Dedifferentiated amniotic fluid mesenchymal stem cell (primary cell): ENCODE measurements around the gene TOMM20.
"Not testable (repeated sequence)": the region's sequence is repeated elsewhere in the genome, so short reads cannot be mapped to it uniquely, and the experiment has no call there.

ENCODE experiments used
- DNase-seq: peaks from one replicate; pipeline ENCODE4 v3.0.0-alpha.2; 2016; ENCODE audit errors: extremely low spot score

Gene TOMM20

DNA sequence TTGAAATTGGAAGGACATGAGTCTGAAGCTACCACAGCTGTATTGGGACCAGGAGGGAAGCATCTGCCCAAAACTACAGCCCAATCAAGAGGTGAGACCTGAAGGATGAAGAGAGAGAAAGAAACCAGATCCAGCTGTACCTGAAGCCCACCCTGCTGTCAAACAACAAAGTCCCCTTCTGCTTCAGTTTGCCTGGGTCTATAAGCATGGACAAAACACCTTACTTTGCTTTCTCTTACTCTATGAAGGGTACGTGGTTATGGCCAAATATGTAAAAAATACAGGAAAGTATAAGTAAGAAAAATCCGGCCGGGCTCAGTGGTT lies 26.4 kb downstream of the TOMM20 start:
- DNase-seq: no peak

DNA sequence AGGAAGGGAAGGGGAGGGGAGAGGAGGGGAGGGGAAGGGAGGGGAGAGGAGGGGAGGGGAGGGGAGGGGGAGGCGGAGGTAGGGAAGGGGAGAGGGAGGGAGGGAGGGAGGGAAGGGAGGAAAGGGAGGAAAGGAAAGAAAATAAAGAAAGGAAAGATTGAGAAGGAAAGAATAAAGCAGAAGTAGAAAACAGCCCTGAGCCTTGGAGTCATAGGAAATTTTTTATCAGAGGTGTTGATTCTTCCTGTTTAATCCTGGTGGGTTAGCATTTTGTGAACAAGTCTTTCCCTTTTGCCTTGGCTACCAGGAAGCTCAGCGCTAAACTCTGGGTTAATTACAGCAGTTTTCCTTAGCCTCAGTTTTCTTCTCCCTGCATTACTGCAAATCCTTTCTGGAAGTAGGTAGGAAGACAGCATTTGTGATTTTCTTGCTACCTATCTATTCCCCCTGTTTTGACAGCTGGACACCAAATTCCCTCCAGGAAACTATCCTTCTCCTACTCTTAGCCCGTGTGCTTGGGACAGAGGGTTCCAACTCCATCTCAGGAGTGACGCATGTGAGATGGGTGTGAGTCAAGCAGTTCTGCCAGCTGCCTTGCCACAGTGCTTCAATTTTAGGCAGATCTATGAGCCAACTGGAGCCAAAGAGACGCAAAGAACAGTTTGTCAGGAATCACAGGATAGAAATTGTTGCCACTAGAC lies 26.9 kb downstream of the TOMM20 start:
- DNase-seq: no peak

DNA sequence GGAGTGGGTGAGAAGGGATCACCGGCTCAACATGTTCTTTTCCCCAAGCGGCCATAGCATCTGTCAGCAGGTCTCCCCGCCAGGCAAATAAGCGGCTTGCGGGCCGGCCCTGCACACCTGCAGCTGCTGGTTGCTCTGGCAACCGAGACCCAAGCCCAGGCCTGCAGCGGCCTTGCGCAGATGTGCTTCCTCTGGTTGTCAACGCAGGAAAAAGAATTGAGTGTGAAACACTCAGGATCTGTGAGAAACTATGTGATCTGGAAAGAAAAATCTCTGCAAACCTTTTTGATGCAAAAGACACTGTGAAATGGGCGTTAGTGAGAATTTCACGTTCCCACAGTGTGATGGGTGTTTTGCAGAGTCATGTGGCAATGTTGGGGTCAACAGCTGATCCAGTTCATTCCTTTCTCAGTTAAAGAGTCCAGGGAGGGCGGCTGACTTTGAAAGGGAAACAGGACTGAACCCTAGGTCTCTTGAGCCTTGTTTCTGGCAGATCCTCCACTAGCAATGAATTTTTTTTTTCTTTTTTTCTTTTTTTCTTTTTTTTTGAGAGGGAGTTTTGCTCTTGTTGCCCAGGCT lies 28.4 kb downstream of the TOMM20 start:
- no peak for DNase-seq

DNA sequence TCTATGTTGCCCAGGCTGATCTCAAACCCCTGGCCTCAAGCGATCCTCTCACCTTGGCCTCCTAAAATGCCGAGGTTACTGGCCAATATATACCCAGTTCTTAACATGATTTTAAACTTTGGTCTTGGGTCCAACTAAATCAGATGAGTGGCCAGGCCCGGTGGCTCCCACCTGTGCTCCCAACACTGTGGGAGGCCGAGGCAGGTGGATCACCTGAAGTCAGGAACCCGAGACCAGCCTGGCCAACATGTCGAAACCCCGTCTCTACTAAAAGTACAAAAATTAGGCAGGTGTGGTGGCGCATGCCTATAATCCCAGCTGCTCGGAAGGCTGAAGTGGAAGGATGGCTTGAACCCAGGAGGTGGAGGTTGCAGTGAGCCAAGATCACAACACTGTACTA lies 29.6 kb downstream of the TOMM20 start:
- no peak for DNase-seq

DNA sequence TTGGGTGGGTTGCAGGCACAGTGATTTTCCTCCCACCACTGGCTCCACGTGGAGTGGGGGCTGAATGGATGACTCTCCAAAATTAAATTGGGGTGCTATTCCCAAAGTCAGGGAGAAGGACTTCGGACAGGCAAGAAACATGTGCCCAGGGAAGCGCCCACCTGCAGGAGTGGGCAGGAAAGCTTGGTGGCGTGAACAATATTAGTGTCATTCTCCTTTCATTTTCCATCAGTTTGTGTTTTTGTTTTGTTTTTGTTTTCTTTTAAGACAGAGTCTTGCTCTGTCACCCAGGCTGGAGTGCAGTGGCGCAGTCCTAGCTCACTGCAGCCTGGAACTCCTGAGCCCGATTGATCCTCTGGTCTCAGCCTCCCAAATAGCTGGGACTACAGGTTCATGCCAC lies 30.1 kb downstream of the TOMM20 start:
- no peak for DNase-seq

DNA sequence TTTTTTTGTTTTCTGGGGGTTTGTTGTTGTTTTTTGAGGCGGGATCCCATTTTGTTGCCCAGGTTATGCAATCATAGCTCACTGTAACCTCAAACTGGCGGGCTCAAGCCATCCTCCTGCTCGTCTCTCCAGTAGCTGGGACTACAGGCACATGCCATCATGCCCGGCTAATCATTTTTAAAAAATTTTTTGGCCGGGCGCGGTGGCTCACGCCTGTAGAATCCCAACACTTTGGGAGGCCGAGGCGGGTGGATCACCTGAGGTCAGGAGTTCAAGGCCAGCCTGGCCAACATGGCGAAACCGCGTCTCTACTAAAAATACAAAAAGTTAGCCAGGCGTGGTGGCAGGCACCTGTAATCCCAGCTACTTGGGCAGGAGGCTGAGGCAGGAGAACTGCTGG lies 31.1 kb downstream of the TOMM20 start:
- not testable (repeated sequence) for DNase-seq

DNA sequence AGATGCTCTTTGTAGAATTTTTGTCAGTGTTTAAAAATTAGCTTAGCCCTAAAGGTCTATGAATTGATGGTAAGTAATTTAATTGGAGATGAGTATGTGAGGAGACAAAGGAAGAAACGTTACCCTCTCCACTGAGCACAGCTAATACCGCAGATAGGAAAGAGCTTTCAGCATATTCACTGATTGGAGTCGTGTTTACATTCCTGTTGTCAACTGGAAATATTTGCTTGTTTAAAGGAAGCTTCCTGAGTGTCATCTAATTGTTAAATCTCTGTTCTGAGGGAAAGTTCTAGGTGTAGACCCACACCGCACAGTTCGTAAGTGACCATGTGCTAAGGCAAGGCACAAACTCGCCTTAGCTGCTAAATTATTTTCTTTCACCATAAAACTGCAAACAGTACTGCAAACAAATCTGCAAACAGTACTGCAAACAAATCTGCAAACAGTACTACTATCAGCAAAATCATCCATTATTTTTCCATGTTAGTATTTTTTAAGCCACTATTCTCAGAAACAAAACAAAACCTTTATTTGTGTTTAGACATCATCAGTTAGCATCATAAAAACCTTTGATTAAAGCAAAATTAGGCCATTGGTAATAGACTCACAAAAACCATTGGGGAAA lies 32.6 kb downstream of the TOMM20 start:
- no peak for DNase-seq

DNA sequence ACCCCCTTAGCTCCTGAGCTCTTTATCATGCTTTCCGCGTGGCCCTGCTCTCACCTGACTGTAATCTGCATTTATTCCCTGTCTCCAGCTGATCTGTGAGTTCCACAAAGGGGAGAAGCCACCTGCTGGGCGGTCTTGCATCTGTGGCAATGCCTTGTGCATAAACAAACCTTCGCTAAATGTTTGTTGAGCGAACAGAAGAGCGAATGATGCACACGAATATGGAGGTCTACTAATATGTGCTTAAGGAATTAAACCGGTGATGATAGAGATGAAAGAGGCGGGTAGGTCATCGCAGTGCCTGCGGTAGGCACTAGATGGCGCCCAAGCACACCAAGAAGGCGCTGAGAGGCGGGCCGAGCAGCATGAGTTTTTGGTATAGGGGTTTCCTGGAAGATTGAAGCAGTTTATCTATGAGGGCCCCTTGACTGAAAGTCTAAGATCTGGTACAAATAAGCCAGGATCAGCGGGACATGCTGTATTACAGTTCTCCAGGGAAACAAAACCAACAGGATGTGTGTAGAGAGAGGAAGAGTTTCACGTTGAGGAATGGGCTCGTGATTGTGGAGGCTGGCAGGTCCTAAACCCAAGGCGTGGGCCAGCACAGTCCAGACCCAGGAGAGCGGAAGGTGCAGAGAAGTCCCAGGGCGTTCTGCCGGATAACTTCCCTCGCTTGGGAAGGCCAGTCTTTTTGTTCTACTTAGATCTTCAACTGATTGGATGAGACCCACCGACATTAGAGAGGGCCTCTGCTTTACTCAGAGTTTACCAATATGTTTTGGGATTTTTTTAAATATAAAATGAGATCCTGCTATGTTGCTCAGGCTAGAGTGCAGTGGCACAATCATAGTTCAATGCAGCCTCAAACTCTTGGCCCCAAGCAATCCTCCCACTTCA lies 34.7 kb downstream of the TOMM20 start:
- DNase-seq: peak; percentile 55

DNA sequence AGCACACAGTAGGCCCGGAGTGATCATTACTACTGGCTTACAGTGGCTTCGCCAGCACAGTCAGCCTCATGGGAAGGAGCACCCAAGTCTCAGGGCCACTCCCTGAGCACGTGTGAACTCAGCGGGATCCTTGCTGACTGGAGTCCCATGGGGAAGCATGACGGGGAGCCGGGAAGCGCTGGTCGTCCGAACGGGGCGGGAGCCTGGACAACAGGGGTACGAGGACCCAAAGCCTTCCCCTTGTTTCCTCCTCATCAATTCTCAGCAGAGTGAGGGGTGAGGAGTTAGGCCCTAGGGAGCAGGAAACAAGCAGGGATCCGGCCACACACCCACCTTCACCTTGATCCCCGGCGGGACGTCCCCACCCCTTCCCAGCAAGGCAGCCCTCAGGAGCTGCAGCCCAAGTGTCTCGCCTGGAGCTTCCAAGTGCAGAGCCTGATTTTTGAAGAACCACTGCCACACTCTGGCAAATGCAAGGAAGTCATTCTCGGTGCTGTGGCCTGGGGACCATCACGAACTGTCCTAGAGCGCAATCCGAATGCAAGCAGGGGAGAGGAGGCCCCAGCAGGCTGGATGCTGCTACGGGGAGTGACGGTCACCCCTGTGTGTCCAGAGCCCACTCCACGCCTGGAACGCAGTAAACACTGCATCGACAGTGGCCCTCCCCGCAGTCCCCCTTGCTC lies 35.5 kb downstream of the TOMM20 start:
- peak; percentile 25 for DNase-seq

DNA sequence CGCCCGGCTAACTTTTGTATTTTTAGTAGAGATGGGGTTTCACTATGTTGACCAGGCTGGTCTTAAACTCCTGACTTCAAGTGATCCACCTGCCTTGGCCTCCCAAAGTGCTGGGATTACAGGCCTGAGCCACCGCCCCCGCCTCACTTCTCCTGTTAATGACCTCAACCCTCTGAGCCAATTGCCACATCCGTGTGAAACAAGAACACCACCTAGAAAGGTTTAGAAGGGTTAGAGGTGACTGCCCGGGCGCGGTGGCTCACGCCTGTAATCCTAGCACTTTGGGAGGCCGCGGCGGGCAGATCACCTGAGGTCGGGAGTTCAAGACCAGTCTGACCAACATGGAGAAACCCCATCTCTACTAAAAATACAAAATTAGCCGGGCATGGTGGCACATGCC lies 36.2 kb downstream of the TOMM20 start:
- DNase-seq: not testable (repeated sequence)

DNA sequence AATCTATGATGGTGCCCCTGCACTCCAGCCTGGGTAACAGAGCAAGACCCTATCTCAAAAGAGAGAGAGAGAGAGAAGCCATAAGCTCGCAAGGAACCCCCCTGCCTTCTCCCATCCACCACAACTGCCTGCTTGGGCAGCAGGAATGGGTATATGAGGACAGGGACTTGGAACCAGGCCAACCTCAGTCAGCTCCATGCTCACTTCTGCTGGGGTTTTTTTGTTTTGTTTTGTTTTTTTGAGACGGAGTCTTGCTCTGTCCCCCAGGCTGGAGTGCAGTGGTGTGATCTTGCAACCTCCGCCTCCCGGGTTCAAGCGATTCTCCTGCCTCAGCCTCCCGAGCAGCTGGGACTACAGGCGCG lies 36.6 kb downstream of the TOMM20 start:
- DNase-seq: not testable (repeated sequence)

DNA sequence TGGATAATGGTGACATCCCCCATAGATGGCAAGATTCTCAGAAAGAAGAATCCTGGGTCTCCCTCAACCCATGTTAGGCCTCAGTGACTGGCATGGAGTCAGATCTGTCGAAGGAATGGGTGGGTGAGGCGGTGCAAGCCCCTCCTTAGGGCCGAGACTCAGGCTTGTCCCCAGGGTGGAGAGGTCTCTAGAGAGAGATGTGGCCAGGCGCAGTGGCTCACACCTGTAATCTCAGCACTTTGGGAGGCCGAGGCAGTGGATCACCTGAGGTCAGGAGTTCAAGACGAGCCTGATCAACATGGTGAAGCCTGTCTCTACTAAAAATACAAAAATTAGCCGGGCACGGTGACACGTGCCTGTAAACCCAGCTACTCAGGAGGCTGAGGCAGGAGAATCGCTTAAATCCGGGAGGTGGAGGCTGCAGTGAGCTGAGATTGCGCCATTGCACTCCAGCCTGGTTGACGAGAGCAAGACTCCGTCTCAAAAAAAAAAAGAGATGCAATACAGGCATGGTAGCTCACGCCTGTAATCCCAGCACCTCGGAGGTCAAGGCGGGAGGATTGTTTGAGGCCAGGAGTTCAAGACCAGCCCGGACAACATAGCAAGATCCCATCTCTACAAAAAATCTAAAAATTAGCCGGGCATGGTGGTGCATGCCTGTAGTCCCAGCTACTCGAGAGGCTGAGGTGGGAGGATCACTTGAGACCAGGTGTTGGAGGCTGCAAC lies 37.2 kb downstream of the TOMM20 start:
- not testable (repeated sequence) for DNase-seq

DNA sequence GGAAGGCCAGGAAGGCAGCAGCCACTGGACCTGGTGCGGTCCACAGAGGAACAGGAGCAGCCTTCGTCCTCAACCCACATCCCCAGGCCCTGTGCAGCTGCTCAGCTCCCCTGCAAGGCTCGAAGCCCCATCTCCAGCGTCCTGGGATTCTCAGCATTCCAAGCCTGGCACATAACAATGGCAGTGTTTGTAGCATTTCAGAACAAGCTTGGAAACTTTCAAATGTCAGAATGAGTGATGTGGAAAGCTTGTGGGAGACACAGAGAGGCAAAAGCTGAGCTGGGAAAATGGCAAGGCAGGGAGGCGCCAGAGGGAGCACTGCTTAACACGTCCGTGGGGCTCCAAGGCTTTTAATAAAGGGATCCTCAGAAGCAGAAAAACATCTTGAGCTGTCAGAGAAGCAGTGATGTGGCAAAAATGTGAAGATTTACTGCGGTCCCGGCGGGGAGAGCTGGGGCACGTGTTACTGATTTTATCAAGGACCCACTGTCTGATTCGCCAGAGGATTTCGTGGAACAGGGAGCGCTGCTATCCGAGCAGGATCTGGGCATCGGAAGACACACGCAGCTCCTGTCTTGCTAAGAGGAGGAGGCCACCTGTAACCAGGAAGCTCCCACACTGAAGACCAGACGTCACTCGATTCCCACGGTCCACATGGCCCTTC lies 38.1 kb downstream of the TOMM20 start:
- DNase-seq: no peak

DNA sequence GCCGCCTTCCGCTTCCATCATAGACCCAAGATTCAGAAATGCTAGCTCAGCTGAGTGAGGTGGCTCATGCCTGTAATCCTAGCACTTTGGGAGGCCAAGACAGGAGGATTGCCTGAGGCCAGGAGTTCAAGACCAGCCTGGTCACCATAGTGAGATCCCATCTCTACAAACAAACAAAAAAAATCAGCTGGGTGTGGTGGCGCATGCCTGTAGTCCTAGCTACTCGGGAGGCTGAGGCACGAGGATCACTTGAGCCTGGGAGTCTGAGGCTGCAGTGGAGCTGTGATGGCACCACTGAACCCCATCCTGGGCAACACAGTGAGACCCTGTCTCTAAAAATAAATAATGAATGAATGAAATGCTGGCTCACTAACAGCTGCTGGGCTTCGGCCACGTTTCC lies 39.7 kb downstream of the TOMM20 start:
- DNase-seq: no peak

DNA sequence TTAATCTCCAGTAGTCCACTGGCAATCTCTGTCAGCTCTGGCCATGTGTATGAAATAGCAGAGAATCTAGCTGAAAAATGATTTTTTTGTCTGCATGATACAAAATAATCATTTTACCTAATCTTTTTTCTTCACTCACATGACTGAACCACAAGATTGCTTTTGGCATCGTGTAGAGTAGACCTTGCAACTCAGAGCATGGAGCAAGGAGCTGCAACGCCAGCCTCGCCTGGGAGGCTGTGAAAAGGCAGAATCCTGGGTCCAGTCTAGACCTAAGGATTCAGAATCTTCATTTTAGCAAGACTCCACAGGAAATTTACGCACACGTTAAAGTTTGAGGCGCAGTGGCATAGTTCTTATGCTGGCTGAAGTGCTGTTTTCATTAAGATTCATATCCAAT lies 40.2 kb downstream of the TOMM20 start:
- DNase-seq: no peak

DNA sequence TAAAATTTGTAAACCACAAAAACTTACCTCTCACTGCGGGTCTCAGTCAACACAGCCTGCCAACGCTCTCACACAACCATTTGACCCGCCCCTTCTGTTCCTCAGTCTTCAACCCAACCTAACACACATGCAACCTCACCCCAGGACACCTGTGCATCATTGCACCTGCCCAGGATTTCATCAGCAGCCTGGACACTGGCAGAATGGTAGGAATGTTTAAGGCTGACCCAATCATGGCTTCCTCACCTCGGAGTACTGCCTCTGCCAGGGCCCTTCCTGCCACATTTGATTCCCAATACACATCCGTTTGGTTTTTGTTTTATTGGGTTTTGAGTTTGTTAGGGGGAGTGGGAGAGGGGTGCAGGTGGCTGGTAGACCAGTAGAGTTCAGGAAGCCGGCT lies 40.7 kb downstream of the TOMM20 start:
- no peak for DNase-seq

DNA sequence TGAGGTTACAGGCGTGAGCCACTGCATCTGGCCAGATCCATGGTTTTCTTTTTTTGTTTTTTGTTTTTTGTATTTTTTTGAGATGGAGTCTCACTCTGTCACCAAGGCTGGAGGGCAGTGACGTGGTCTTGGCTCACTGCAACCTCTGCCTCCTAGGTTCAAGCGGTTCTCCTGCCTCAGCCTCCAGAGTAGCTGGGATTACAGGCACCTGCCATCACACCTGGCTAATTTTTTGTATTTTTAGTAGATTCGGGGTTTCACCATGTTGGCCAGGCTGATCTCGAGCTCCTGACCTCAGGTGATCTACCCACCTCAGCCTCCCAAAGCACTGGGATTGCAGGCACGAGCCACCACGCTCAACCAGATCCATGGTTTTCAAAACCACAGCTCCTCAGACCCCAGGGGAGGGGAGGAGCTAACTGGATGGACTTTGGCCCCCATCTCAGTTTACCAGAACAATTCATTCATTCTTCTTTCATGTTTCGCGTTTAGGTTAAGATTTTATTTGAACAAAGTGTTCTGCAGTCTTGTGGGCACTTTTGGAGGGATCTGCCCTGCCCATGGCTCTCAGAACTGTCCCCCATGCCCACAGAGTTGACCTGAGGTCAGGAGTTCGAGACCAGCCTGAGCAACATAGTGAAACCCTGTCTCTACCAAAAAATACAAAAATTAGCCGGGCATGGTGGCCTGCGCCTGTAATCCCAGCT lies 43.1 kb downstream of the TOMM20 start:
- DNase-seq: not testable (repeated sequence)

DNA sequence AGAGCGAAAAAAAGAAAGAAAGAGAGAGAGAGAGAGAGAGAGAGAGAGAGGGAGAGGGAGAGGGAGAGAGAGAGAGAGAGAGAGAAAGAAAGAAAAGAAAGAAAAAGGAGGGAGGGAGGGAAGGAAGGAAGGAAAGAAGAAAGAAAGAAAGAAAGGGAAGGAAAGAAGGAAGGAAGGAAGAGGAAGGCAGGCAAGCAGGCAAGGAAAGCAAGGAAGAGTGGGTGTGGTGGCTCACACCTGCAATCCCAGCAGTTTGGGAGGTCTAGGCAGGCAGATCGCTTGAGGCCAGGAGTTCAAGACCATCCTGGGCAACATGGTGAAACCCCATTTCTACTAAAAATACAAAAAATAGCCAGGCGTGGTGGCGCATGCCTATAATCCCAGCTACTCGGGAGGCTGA lies 47.8 kb downstream of the TOMM20 start:
- DNase-seq: not testable (repeated sequence)

DNA sequence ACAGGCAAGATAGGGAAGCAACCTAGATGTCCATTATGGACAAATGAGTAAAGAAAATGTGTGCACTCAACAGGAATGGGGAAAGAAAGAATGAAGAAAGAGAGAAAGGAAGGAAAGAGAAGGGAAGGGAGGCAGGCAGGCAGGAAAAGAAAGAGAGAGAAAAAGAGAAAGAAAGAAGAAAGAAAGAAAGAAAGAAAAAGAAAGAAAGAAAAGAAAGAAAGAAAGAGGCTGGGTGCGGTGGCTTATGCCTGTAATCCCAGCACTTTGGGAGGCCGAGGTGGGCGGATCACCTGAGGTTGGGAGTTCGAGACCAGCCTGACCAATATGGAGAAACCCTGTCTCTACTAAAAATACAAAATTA lies 48.4 kb downstream of the TOMM20 start:
- not testable (repeated sequence) for DNase-seq
